ENCODE data around the gene RCE1.

RCE1 gene

GRCh38 chr11:66866511-66866986, 23.3 kb downstream of the RCE1 start:
- no peaks in the 10 kb centered on the region for H3K27me3 ChIP-seq (ENCODE audit: control insufficient read depth in 3 of 3, insufficient read depth in 3 of 3, low read depth in 1 of 3, low read length in 3 of 3)
- H3K9ac ChIP-seq (ENCODE audit: low read depth, low read length, poor library complexity): no peak overlapping the region
- DNase-seq (ENCODE audit: low spot score): no peak
- H3K4me1 ChIP-seq (ENCODE audit: control insufficient read depth in 2 of 2, insufficient read depth in 1 of 2, low read depth in 1 of 2, low read length in 2 of 2): peaks cover 0 to 3% of the 10 kb centered on the region in 2 donors
- H4K8ac ChIP-seq (ENCODE audit: low read depth, low read length): no peak overlapping the region
- no peaks in the 10 kb centered on the region for H3K9me3 ChIP-seq (replicated peaks in 1 of 2; ENCODE audit: control insufficient read depth in 2 of 2, insufficient read depth in 1 of 2, low read depth in 1 of 2, low read length in 2 of 2)
- H3K4ac ChIP-seq (ENCODE audit: low read length): no peak overlapping the region
- no peak overlapping the region for H3K27ac ChIP-seq (replicated peaks; ENCODE audit: low read length)
- H2BK12ac ChIP-seq (ENCODE audit: low read length): no peak overlapping the region
- H3K4me3 ChIP-seq (ENCODE audit: low read length in 2 of 2): no peak overlapping the region
- no peak overlapping the region for H2BK15ac ChIP-seq (ENCODE audit: low read length)
- no peak overlapping the region for H3K14ac ChIP-seq (ENCODE audit: low read length)
- peak overlapping the region; percentile 81 for H3K18ac ChIP-seq (ENCODE audit: low read length)
- H2BK120ac ChIP-seq (ENCODE audit: low read depth, low read length): no peak overlapping the region
- H3K23ac ChIP-seq (ENCODE audit: low read depth, low read length, poor library complexity): peak overlapping the region; percentile 13
- no peak overlapping the region for H2AK5ac ChIP-seq (ENCODE audit: low read depth, low read length)
- peaks cover 2% of the 10 kb centered on the region for H3K79me1 ChIP-seq (ENCODE audit: low read depth, low read length)
- peaks cover 0 to 4% of the 10 kb centered on the region in 2 donors for H3K36me3 ChIP-seq (replicated peaks in 1 of 2; ENCODE audit: control insufficient read depth in 2 of 2, insufficient read depth in 2 of 2, low read length in 2 of 2)
- WGBS, 2 donors (ENCODE audit: extremely low coverage in 2 of 2, insufficient read length in 2 of 2, insufficient replicate concordance in 1 of 2): no CpG with 5 or more reads among the region's 7 CpGs
- H3K4me2 ChIP-seq (ENCODE audit: insufficient read depth, low read length, poor library complexity, severe bottlenecking): no peak overlapping the region
- no peak overlapping the region for H2AFZ ChIP-seq (ENCODE audit: low read length)
- H2BK5ac ChIP-seq (ENCODE audit: low read length): no peak overlapping the region
- H4K91ac ChIP-seq (ENCODE audit: low read depth, low read length, poor library complexity): no peak overlapping the region

- Histone ChIP-seq H3K27ac (replicated peaks; ENCODE audit: low read length) (no peak overlapping the region), H2BK12ac (ENCODE audit: low read length) (no peak overlapping the region), H3K4me2 (ENCODE audit: insufficient read depth, low read length, poor library complexity, severe bottlenecking) (no peak overlapping the region), H3K18ac (ENCODE audit: low read length) (no peak overlapping the region), H3K4ac (ENCODE audit: low read length) (no peak overlapping the region), H2AK5ac (ENCODE audit: low read depth, low read length) (no peak overlapping the region), H2AFZ (ENCODE audit: low read length) (no peak overlapping the region), H2BK15ac (ENCODE audit: low read length) (no peak overlapping the region), H2BK5ac (ENCODE audit: low read length) (no peak overlapping the region), H2BK120ac (ENCODE audit: low read depth, low read length) (no peak overlapping the region), H3K23ac (ENCODE audit: low read depth, low read length, poor library complexity) (no peak overlapping the region), H3K14ac (ENCODE audit: low read length) (no peak overlapping the region), H3K9me3 (replicated peaks in 1 of 2; ENCODE audit: control insufficient read depth in 2 of 2, insufficient read depth in 1 of 2, low read depth in 1 of 2, low read length in 2 of 2) (no peaks in the 10 kb centered on the region), H4K8ac (ENCODE audit: low read depth, low read length) (no peak overlapping the region), H3K4me1 (ENCODE audit: control insufficient read depth in 2 of 2, insufficient read depth in 1 of 2, low read depth in 1 of 2, low read length in 2 of 2) (peaks cover 0 to 3% of the 10 kb centered on the region in 2 donors), H3K9ac (ENCODE audit: low read depth, low read length, poor library complexity) (no peak overlapping the region), H3K4me3 (ENCODE audit: low read length in 2 of 2) (no peak overlapping the region), H3K79me1 (ENCODE audit: low read depth, low read length) (peaks cover 2% of the 10 kb centered on the region), H4K91ac (ENCODE audit: low read depth, low read length, poor library complexity) (no peak overlapping the region), H3K27me3 (ENCODE audit: control insufficient read depth in 3 of 3, insufficient read depth in 3 of 3, low read depth in 1 of 3, low read length in 3 of 3) (no peaks in the 10 kb centered on the region), H3K36me3 (replicated peaks in 1 of 2; ENCODE audit: control insufficient read depth in 2 of 2, insufficient read depth in 2 of 2, low read length in 2 of 2) (peaks cover 0 to 4% of the 10 kb centered on the region in 2 donors)
- no CpG with 5 or more reads among the region's 14 CpGs for WGBS, 2 donors (ENCODE audit: extremely low coverage in 2 of 2, insufficient read length in 2 of 2, insufficient replicate concordance in 1 of 2)
- no peak for DNase-seq (ENCODE audit: low spot score)
Observed at GRCh38 chr11:66867425-66868040, 24.3 kb downstream of the RCE1 start.

- no peaks in the 10 kb centered on the region for H3K27me3 ChIP-seq (ENCODE audit: control insufficient read depth in 3 of 3, insufficient read depth in 3 of 3, low read depth in 1 of 3, low read length in 3 of 3)
- H4K91ac ChIP-seq (ENCODE audit: low read depth, low read length, poor library complexity): no peak overlapping the region
- H3K9me3 ChIP-seq (replicated peaks in 1 of 2; ENCODE audit: control insufficient read depth in 2 of 2, insufficient read depth in 1 of 2, low read depth in 1 of 2, low read length in 2 of 2): no peaks in the 10 kb centered on the region
- H3K18ac ChIP-seq (ENCODE audit: low read length): no peak overlapping the region
- H3K23ac ChIP-seq (ENCODE audit: low read depth, low read length, poor library complexity): no peak overlapping the region
- H2AK5ac ChIP-seq (ENCODE audit: low read depth, low read length): no peak overlapping the region
- no peak overlapping the region for H3K4ac ChIP-seq (ENCODE audit: low read length)
- H3K4me3 ChIP-seq (ENCODE audit: low read length in 2 of 2): no peak overlapping the region
- H2AFZ ChIP-seq (ENCODE audit: low read length): no peak overlapping the region
- H4K8ac ChIP-seq (ENCODE audit: low read depth, low read length): no peak overlapping the region
- no peak for DNase-seq (ENCODE audit: low spot score)
- no peak overlapping the region for H3K4me2 ChIP-seq (ENCODE audit: insufficient read depth, low read length, poor library complexity, severe bottlenecking)
- no peak overlapping the region for H2BK5ac ChIP-seq (ENCODE audit: low read length)
- H3K79me1 ChIP-seq (ENCODE audit: low read depth, low read length): no peaks in the 10 kb centered on the region
- WGBS, 2 donors (ENCODE audit: extremely low coverage in 2 of 2, insufficient read length in 2 of 2, insufficient replicate concordance in 1 of 2): no CpG with 5 or more reads among the region's 13 CpGs
- no peak overlapping the region for H3K27ac ChIP-seq (replicated peaks; ENCODE audit: low read length)
- peaks cover 0 to 3% of the 10 kb centered on the region in 2 donors for H3K4me1 ChIP-seq (ENCODE audit: control insufficient read depth in 2 of 2, insufficient read depth in 1 of 2, low read depth in 1 of 2, low read length in 2 of 2)
- no peak overlapping the region for H2BK12ac ChIP-seq (ENCODE audit: low read length)
- no peak overlapping the region for H2BK15ac ChIP-seq (ENCODE audit: low read length)
- H3K14ac ChIP-seq (ENCODE audit: low read length): no peak overlapping the region
- no peak overlapping the region for H3K9ac ChIP-seq (ENCODE audit: low read depth, low read length, poor library complexity)
- peaks cover 0 to 2% of the 10 kb centered on the region in 2 donors for H3K36me3 ChIP-seq (replicated peaks in 1 of 2; ENCODE audit: control insufficient read depth in 2 of 2, insufficient read depth in 2 of 2, low read length in 2 of 2)
- no peak overlapping the region for H2BK120ac ChIP-seq (ENCODE audit: low read depth, low read length)
Observed at GRCh38 chr11:66868082-66868725, 25.0 kb downstream of the RCE1 start.

- Histone ChIP-seq H3K79me1 (ENCODE audit: low read depth, low read length) (no peaks in the 10 kb centered on the region), H3K14ac (ENCODE audit: low read length) (no peak overlapping the region), H3K4ac (ENCODE audit: low read length) (no peak overlapping the region), H2BK12ac (ENCODE audit: low read length) (no peak overlapping the region), H4K91ac (ENCODE audit: low read depth, low read length, poor library complexity) (no peak overlapping the region), H3K18ac (ENCODE audit: low read length) (peak overlapping the region; percentile 84), H3K27ac (replicated peaks; ENCODE audit: low read length) (no peak overlapping the region), H2BK5ac (ENCODE audit: low read length) (no peak overlapping the region), H3K4me3 (ENCODE audit: low read length in 2 of 2) (no peak overlapping the region), H4K8ac (ENCODE audit: low read depth, low read length) (no peak overlapping the region), H3K27me3 (ENCODE audit: control insufficient read depth in 3 of 3, insufficient read depth in 3 of 3, low read depth in 1 of 3, low read length in 3 of 3) (no peaks in the 10 kb centered on the region), H2AK5ac (ENCODE audit: low read depth, low read length) (peak overlapping the region; percentile 26), H3K36me3 (replicated peaks in 1 of 2; ENCODE audit: control insufficient read depth in 2 of 2, insufficient read depth in 2 of 2, low read length in 2 of 2) (peaks cover 0 to 2% of the 10 kb centered on the region in 2 donors), H2BK15ac (ENCODE audit: low read length) (peak overlapping the region; percentile 62), H2BK120ac (ENCODE audit: low read depth, low read length) (no peak overlapping the region), H2AFZ (ENCODE audit: low read length) (no peak overlapping the region), H3K9ac (ENCODE audit: low read depth, low read length, poor library complexity) (peak overlapping the region; percentile 24), H3K4me1 (ENCODE audit: control insufficient read depth in 2 of 2, insufficient read depth in 1 of 2, low read depth in 1 of 2, low read length in 2 of 2) (peaks cover 0 to 3% of the 10 kb centered on the region in 2 donors), H3K9me3 (replicated peaks in 1 of 2; ENCODE audit: control insufficient read depth in 2 of 2, insufficient read depth in 1 of 2, low read depth in 1 of 2, low read length in 2 of 2) (no peaks in the 10 kb centered on the region), H3K4me2 (ENCODE audit: insufficient read depth, low read length, poor library complexity, severe bottlenecking) (no peak overlapping the region), H3K23ac (ENCODE audit: low read depth, low read length, poor library complexity) (no peak overlapping the region)
- DNase-seq (ENCODE audit: low spot score): peak; percentile 42
- no CpG with 5 or more reads among the region's 27 CpGs for WGBS, 2 donors (ENCODE audit: extremely low coverage in 2 of 2, insufficient read length in 2 of 2, insufficient replicate concordance in 1 of 2)
Observed at GRCh38 chr11:66868726-66869566, 25.7 kb downstream of the RCE1 start.
